Measurements from ENCODE around the gene ISLR2. TPM values are rescaled to one million over a fixed set of nuclear protein-coding genes. Genes with fewer than 3 reads are reported as not detected.

Gene ISLR2
- total RNA-seq, 1 experiment from 2014 or later = not detected

DNA sequence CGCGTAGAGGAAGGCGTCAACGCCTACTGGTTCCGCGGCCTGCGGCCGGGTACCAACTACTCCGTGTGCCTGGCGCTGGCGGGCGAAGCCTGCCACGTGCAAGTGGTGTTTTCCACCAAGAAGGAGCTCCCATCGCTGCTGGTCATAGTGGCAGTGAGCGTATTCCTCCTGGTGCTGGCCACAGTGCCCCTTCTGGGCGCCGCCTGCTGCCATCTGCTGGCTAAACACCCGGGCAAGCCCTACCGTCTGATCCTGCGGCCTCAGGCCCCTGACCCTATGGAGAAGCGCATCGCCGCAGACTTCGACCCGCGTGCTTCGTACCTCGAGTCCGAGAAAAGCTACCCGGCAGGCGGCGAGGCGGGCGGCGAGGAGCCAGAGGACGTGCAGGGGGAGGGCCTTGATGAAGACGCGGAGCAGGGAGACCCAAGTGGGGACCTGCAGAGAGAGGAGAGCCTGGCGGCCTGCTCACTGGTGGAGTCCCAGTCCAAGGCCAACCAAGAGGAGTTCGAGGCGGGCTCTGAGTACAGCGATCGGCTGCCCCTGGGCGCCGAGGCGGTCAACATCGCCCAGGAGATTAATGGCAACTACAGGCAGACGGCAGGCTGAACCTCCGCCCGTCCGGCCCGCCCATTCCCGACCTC, 4.1 kb downstream of the ISLR2 start:
- no peak overlapping the region for H3K4me3 ChIP-seq (ENCODE audit: low read depth, low read length)

DNA sequence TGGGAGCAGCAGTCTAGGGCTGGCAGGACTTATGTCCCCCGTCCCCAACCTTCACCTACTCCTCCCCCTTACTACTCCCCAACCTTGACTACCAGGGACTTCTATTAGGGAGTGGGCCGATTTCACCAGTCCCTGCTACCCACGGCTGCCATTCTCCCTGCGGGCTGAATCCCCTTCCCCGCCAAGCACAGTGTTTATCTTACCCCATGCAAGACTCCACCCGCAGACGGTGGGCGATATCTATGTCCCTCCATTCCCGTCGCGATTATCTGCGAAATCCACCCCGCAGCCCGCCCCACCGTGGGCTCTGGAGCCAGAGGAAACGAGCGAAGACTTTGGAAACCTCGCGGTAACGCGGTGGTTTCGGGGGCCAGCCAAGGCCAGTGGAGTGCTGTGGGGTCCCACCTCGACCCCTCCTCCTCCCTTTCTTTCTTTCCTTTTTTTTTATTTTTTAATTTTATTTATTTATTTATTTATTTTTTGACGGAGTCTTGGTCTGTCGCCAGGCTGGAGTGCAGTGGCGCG, 4.7 kb downstream of the ISLR2 start:
- no peaks in the 10 kb centered on the region for H3K36me3 Mint-ChIP-seq (ENCODE audit: insufficient read depth, unreplicated experiment)
- Histone ChIP-seq H3K4me3 (ENCODE audit: low read depth, low read length) (no peak overlapping the region), H3K4me1 (no peaks in the 10 kb centered on the region), H3K36me3 (ENCODE audit: control insufficient read depth, insufficient read depth, low read length) (no peaks in the 10 kb centered on the region), H3K9me3 (no peaks in the 10 kb centered on the region), H3K27me3 (replicated peaks; ENCODE audit: control insufficient read depth, insufficient read depth, low read length) (peaks cover 4% of the 10 kb centered on the region)
- H3K9me3 Mint-ChIP-seq (ENCODE audit: unreplicated experiment) = no peaks in the 10 kb centered on the region
- H3K27me3 Mint-ChIP-seq (ENCODE audit: insufficient read depth, unreplicated experiment) = peaks cover 33% of the 10 kb centered on the region
- ChIA-PET CTCF (no interaction called here), POLR2A (no interaction called here)
- H3K4me3 Mint-ChIP-seq (ENCODE audit: unreplicated experiment) = peak overlapping the region; percentile 42
- intact Hi-C loops (cut with micrococcal nuclease; ENCODE audit: unreplicated experiment) = no loop called here
- no TSS peak for BruUV-seq (replicated peaks)
- H3K4me1 Mint-ChIP-seq (ENCODE audit: low read depth, unreplicated experiment) = no peaks in the 10 kb centered on the region
- DNase-seq = no peak
- TF ChIP-seq, protein P1, sequence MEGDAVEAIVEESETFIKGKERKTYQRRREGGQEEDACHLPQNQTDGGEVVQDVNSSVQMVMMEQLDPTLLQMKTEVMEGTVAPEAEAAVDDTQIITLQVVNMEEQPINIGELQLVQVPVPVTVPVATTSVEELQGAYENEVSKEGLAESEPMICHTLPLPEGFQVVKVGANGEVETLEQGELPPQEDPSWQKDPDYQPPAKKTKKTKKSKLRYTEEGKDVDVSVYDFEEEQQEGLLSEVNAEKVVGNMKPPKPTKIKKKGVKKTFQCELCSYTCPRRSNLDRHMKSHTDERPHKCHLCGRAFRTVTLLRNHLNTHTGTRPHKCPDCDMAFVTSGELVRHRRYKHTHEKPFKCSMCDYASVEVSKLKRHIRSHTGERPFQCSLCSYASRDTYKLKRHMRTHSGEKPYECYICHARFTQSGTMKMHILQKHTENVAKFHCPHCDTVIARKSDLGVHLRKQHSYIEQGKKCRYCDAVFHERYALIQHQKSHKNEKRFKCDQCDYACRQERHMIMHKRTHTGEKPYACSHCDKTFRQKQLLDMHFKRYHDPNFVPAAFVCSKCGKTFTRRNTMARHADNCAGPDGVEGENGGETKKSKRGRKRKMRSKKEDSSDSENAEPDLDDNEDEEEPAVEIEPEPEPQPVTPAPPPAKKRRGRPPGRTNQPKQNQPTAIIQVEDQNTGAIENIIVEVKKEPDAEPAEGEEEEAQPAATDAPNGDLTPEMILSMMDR (IDR thresholded peaks at IDR 0.05; ENCODE audit: insufficient read depth in 1 of 2, low read depth in 1 of 2, low read length in 1 of 2, severe bottlenecking in 1 of 2, unreplicated experiment in 1 of 2) = no peak
- no peak overlapping the region for H3K27ac Mint-ChIP-seq (ENCODE audit: unreplicated experiment)

More for the DNA sequence above, 4.1 kb downstream of the ISLR2 start:
- Mint-ChIP-seq H3K9me3 (ENCODE audit: unreplicated experiment) (no peaks in the 10 kb centered on the region), H3K27ac (ENCODE audit: unreplicated experiment) (no peak overlapping the region), H3K4me3 (ENCODE audit: unreplicated experiment) (peak overlapping the region; percentile 42), H3K36me3 (ENCODE audit: insufficient read depth, unreplicated experiment) (no peaks in the 10 kb centered on the region), H3K4me1 (ENCODE audit: low read depth, unreplicated experiment) (no peaks in the 10 kb centered on the region), H3K27me3 (ENCODE audit: insufficient read depth, unreplicated experiment) (peaks cover 39% of the 10 kb centered on the region)
- intact Hi-C loops (cut with micrococcal nuclease; ENCODE audit: unreplicated experiment) = no loop called here
- CTCF ChIA-PET = no interaction called here
- TF ChIP-seq, protein P1 (IDR thresholded peaks at IDR 0.05; ENCODE audit: insufficient read depth in 1 of 2, low read depth in 1 of 2, low read length in 1 of 2, severe bottlenecking in 1 of 2, unreplicated experiment in 1 of 2) = no peak
- Histone ChIP-seq H3K9me3 (no peaks in the 10 kb centered on the region), H3K27me3 (replicated peaks; ENCODE audit: control insufficient read depth, insufficient read depth, low read length) (peaks cover 6% of the 10 kb centered on the region), H3K36me3 (ENCODE audit: control insufficient read depth, insufficient read depth, low read length) (no peaks in the 10 kb centered on the region), H3K4me1 (no peaks in the 10 kb centered on the region)
- no TSS peak for BruUV-seq (replicated peaks)
- POLR2A ChIA-PET = no interaction called here
- DNase-seq = no peak

DNA sequence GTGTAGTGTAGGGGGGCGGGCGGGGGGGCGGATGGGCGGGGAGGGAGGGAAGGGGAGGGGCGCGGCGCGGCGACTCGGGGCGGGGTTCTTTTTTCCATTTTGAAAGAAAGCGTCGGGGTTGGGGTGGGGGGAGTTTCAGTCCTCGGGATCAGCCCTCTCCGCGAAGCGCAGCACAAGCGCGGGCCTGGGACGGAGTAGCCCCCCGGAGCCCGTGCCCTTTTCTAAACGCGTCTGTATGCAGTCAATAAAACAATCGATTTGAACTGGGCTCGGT, 6.1 kb downstream of the ISLR2 start:
- no TSS peak for BruUV-seq (replicated peaks)
- Mint-ChIP-seq H3K27ac (ENCODE audit: unreplicated experiment) (no peak overlapping the region), H3K4me1 (ENCODE audit: low read depth, unreplicated experiment) (no peaks in the 10 kb centered on the region), H3K27me3 (ENCODE audit: insufficient read depth, unreplicated experiment) (peaks cover 21% of the 10 kb centered on the region), H3K36me3 (ENCODE audit: insufficient read depth, unreplicated experiment) (no peaks in the 10 kb centered on the region), H3K9me3 (ENCODE audit: unreplicated experiment) (no peaks in the 10 kb centered on the region), H3K4me3 (ENCODE audit: unreplicated experiment) (peak overlapping the region; percentile 71)
- ChIA-PET CTCF (no interaction called here), POLR2A (no interaction called here)
- TF ChIP-seq, protein P1 (IDR thresholded peaks at IDR 0.05; ENCODE audit: insufficient read depth in 1 of 2, low read depth in 1 of 2, low read length in 1 of 2, severe bottlenecking in 1 of 2, unreplicated experiment in 1 of 2) = no peak
- H3K9me3 ChIP-seq = no peaks in the 10 kb centered on the region
- intact Hi-C loops (cut with micrococcal nuclease; ENCODE audit: unreplicated experiment) = no loop called here
- H3K27me3 ChIP-seq (replicated peaks; ENCODE audit: control insufficient read depth, insufficient read depth, low read length) = peaks cover 3% of the 10 kb centered on the region
- H3K4me3 ChIP-seq (ENCODE audit: low read depth, low read length) = peak overlapping the region; percentile 37
- H3K36me3 ChIP-seq (ENCODE audit: control insufficient read depth, insufficient read depth, low read length) = no peaks in the 10 kb centered on the region
- DNase-seq = no peak
- no peaks in the 10 kb centered on the region for H3K4me1 ChIP-seq

All from Caco-2 (cell line).